HL-60/S4 treated with phorbol 12-myristate 13-acetate at 8.2 ng/mL for 4 days and 3 days (cell line): ENCODE data around the gene UHRF2.
"Not testable (repeated sequence)": the region's sequence is repeated elsewhere in the genome, so short reads cannot be mapped to it uniquely, and the experiment has no call there.

Experiments
- in situ Hi-C: fragments of 300-500 bp; cut with MboI; formaldehyde crosslinking; loops from 2 replicates; pipeline ENCODE4 v1.15.0; 2022; ENCODE audit warnings: low sequenced_read_pairs

The UHRF2 gene, protein sequence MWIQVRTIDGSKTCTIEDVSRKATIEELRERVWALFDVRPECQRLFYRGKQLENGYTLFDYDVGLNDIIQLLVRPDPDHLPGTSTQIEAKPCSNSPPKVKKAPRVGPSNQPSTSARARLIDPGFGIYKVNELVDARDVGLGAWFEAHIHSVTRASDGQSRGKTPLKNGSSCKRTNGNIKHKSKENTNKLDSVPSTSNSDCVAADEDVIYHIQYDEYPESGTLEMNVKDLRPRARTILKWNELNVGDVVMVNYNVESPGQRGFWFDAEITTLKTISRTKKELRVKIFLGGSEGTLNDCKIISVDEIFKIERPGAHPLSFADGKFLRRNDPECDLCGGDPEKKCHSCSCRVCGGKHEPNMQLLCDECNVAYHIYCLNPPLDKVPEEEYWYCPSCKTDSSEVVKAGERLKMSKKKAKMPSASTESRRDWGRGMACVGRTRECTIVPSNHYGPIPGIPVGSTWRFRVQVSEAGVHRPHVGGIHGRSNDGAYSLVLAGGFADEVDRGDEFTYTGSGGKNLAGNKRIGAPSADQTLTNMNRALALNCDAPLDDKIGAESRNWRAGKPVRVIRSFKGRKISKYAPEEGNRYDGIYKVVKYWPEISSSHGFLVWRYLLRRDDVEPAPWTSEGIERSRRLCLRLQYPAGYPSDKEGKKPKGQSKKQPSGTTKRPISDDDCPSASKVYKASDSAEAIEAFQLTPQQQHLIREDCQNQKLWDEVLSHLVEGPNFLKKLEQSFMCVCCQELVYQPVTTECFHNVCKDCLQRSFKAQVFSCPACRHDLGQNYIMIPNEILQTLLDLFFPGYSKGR

DNA sequence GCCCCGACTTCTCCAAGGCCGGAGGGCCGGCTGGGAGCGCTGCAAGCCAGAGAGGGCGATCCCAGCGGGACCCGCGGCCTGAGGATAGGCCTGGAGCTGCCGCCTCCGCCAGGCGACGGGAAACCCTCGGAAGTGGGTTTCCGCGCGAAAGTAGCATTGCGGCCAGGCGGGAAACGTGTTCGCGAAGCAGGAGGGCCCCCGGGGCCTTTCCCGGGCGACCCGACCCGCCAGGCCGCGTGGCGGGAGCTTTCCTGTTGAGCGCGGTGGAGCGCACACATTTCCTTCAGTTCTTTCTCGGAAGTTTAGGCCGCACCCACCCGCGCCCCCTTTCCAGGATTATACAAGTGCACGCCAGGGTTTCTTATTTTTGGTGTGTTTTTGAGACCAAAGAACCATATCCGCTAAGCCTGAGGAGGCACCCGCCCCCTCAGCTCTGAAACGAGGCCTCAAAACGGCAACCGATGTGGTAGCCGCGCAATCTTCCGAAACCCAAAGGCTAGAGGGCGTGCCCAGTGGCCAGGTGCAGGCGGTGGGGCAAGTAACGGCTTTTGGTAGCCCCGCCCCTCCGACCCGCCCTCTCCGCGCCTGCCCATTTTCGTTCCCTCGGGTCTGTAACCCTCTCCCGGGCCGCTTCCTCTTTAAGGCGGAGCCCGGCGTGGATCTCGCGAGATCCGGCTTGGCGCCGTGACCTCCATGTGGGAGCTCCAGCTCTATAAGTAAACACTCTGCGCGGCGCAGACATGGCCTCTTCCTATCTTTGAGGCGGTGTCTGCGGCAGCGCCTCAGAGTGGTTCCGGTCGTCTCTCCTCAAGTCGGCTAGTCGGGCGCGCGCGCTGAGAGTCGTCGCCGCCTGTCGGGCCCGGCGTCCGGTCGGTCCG lies at the start of gene UHRF2:
TSS of gene UHRF2 (plus strand) at position 713 of the 878 bp plus-strand sequence. CDS start 292 bp downstream, outside the sequence.
- in situ Hi-C loops, result no loop called here

DNA sequence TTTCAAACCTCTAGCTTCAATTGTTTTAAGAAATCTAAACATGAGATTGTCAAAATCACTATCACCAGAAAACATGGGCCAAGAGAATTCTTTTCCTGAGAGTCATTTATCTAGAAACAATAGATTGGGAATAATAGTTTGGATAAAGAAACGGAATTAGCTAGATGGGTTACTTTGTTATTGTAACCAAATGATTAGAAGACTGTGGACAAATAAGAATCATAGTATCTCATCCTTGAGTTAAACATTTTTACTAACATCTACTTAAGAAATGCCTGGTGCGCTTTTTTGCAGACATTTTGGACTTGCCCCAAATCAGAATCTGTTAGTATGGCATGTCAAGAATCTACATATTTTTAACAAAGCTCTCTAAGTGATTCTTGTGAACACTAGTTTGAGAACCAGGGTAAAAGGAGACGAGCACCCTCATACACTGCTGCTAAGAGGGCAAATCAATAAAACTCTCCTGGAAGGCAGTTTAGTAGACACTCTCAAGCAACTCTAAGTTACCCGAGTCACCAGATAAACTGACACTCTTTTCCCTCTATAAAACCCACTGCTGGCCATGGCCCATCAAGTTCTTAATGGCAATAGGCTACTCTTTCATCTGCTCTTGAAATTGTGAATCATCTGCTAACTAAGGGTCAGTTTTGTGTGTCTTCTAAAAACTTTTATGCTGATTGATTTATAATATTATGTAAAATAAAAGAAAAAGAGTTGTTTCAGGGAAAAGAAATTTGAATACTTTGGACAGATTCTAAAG lies 45.7 kb upstream of the UHRF2 start:
- in situ Hi-C loops, result no loop called here

DNA sequence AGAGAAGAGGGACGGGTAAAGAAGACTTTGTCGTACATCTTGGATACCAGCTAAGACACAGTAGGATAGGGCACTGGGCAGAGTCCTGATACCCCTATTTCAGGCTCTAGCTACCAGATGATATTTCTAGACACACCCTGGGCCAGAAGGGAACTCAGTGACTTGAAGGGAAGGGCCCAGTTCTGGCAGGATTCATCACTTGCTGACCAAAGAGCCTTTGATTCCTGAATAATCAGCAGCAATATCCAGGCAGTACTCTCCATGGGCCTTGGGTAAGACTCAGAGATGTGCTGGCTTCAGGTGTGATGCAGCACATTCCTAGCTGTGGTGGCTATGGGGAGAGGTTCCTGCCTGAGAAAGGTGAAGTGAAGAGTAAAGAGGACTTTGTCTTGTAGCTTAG lies 44.2 kb upstream of the UHRF2 start:
- in situ Hi-C loops, result no loop called here

DNA sequence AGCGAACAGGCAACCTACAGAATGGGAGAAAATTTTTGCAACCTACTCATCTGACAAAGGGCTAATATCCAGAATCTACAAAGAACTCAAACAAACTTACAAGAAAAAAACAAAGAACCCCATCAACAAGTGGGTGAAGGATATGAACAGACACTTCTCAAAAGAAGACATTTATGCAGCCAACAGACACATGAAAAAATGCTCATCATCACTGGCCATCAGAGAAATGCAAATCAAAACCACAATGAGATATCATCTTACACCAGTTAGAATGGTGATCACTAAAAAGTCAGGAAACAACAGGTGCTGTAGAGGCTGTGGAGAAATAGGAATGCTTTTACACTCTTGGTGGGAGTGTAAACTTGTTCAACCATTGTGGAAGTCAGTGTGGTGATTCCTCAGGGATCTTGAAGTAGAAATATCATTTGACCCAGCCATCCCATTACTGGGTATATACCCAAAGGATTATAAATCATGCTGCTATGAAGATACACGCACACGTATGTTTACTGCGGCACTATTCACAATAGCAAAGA lies 31.5 kb upstream of the UHRF2 start:
- in situ Hi-C loops, result not testable (repeated sequence)

DNA sequence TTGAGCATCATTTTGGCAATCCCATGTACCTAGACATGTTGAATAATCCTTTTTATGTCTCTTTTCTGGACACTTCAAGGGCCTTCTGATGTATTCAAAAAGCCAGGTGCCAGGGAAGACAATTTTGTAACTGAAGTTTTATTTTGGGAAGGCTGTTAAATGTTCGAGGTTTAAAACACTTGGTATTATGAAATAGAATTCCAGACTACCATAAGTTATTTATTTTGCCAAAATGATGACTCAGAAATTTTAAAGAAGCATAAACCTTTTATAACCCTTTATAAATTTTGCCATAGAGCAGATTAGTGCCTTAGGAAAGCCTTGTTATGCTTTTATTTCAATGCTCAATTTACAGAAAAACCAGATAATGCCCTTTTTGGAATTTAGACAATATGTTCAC lies 30.3 kb upstream of the UHRF2 start:
- in situ Hi-C loops, result no loop called here

DNA sequence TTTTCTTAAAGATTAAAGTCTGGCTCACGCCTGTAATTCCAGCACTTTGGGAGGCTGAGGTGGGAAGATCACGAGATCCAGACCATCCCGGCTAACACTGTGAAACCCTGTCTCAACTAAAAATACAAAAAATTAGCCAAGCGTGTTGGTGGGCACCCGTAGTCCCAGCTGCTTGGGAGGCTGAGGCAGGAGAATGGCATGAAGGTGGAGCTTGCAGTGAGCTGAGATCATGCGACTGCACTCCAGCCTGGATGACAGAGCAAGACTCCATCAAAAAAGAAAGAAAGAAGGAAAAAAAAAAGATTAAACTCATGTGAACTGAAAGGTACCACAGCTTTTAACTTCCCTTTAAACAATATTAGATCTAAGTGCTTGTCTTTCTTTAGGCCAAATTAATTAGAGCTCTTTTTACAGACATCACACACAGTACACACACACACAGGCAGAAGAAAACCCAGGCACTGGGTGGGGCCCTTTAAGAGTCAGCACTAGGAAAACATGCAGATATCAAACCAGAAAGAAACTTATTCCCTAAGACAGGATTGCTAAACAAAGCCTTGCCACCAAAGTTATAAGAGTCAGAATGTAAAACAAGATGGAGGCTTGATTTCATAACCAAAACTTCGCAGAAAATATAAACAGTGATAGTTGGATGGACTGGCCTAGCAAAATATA lies 29.3 kb upstream of the UHRF2 start:
- in situ Hi-C loops, result no loop called here

DNA sequence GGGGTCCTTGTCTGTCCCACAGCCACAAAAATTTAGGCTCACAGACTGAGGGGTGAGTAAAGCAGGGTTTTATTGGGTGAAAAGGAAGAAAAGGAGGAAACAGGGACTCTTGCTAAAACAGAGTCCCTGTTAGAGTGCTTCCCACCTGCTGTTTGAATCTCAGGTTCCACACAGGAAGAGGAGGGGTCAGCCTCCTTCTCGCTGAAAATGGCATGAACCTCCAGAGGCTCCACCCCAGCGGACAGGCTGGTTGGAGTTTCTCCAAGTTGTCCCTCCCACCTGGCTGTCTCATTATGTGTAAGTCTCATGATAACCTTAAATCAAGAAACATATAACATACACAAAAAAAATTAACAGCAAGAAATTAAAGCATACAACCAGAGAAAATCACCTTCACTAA lies 28.3 kb upstream of the UHRF2 start:
- in situ Hi-C loops, result no loop called here

DNA sequence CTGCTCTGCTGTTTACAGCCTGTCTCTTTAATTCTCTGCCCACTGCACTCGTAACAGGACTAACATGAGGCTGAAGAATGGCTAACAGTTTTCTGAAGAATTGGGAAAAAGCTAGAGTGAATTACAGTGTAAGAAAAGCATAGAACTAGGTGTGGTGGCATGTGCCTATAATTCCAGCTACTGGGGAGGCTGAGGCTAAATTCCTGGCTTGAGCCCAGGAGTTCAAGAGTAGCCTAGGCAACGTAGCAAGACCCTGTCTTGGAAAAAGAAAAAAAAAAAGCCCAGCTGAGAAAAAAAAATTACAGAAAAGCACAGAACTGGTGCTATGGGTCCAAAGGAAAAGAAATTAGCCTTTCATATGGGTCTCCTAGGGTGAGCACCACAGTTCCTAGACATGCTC lies 13.9 kb upstream of the UHRF2 start:
- in situ Hi-C loops, result no loop called here

DNA sequence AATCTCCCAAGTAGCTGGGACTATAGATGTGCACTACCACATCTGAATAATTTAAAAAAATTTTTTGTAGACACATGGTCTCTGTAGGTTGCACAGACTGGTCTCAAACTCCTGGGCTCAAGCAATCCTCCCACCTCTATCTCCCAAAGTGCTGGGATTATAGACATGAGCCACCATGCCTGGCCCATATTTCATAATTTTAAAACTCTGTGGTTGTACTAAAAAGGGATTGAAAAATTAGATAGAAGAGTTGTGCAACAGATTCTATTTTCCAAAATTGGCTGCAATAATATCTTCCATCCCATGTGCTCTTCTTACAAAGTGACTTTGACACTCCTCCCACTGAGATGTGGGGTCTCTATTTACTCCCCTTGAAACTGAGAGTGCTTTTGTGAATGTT lies 7.6 kb upstream of the UHRF2 start:
- in situ Hi-C loops, result no loop called here

DNA sequence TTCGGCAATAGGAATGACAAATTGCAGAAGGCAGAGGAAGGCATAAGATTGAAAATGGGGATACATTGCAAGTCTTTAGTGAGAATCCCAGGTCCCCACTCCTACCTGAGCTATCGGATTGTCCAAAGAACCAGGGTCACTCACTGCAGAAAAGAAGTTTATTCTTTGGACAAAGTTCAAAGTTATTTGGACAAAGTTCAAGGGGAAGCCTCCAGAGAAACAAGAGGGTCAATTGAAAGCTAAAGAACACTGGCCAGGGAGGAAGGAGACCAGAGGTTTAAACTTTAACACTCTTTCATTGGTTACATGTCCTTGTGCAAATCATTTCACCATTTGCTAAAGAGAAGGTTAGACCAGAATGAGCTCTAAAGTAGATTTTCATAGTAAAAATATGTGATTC lies 5.2 kb upstream of the UHRF2 start:
- in situ Hi-C loops, result no loop called here

DNA sequence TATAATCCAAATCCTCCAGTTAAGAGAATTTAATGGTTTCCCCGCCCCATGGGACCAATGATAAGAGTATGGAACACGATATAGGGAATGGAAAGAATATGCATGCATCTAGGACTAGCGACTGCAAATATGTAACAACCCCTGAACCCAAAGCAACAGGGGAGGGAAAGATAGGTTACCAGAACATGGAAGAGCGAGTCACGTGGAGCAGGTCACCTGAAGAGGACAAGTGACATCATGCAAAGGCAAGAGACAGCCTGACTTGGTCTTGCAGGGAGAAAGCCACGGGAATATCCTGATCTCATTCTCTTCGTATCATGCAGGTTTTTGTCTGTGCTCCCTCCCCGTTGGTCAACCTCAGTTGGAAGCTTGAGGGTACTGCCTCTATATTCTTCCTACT lies 4.7 kb upstream of the UHRF2 start:
- in situ Hi-C loops, result no loop called here

DNA sequence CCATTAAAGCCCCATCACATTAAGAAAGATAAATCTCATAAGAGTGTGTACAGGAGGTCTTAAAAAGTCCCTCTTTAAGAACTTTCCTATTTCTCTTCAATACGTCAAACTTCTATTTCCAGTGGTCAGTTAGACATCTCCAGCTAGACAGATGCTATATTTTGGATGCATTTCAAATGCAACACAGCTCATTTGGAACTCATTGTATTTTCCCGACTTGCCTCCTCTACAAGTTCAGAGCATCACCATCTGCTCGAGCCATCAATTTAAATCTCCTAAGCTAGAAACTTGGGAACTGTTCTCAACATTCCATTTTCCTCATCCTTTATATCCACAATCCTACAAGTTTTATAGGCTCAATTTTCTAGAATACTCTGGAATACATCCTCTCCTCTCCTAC lies 3.2 kb upstream of the UHRF2 start:
- in situ Hi-C loops, result no loop called here

DNA sequence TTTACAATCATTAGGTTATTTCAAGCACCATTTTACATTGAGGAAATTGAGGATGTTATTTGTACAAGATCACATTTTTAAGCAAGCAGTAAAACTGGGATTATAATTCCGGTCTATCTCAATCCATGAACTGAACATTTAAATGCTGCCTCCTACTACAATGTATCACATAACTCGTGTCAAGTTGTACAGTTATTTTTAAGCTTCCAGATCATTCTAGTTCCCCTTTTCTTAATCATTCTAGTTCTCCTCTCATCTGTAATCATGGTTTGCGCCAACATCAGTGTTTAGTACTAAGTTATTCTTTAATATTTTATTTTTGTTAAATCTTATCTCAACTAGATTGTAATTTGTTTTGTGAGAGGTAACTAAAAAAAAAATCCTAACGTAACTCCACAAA lies 2.4 kb upstream of the UHRF2 start:
- in situ Hi-C loops, result no loop called here

DNA sequence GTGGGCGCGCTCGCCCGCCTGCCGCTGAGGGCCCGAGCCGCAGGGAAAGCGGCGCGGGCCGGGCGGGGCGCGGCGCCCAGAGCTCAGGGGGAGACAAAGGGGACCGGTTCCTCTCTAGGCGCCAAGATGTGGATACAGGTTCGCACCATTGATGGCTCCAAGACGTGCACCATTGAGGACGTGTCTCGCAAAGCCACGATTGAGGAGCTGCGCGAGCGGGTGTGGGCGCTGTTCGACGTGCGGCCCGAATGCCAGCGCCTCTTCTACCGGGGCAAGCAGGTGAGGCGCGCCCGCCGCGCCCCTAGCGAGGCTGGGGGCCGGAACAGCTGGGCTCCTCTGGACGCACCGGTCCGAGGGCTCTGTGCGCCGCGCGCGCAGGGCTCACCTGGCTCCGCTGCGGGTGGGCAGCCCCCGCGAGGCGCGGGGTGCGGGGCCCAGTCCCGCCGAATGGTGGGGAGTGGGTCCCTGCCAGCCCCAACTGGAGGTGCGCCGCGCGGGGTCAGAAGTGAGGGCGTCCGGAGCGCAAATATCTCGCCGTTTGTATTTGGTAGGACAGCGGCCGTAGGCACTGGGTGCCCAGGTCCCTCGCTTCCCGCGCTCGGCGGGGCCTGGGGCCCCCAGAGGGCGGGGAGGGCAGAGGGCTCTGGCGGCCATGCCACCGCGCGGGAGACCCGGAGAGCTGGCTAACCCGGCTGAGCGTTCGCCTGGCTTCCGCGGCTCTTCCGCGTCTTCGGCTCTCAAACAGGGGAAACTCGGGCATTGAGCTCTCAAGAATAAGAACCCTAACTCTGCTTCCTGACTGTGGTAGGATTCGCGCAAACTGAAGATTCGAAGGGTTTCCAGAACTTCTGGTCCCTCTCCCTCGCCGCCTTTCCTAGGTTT lies 607 bp downstream of the UHRF2 start:
- in situ Hi-C loops, result no loop called here

DNA sequence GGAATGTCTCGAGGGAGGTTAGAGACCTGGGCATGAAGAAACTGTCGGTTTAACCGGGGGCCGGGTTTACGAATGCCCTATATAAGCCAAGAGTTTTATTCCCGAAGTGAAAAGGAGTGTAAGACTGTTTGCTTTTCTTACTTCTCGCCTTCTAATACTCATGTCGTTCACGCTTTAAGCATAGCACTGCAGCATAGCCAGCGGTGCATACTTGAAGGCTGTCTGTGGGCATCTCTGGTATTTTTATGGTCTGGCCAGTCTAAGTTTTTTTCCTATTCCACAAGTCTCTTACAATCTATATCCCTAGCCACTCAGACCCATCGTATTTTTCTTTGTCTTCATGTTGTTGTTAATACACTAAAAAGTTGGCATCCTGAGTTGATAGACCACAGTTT lies 1.2 kb downstream of the UHRF2 start:
- in situ Hi-C loops, result no loop called here

DNA sequence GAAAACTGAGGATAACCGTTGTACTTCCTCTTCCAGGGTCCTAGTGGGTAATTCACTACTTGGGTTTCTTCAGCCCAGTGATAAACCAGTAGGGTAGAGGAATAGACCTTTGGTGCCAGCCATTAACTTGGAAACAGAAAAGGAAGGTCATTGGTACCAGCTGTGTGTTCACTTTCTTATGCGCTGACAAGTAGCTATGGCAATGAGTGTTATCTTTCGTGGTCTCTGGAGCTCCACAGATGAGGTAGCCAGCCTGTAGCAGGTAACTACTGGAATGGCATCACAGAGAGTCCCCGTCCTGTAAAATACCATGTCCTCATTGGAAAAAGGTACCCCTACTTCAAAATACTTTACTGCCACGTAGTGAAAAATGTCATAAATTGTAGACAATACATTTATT lies 2.3 kb downstream of the UHRF2 start:
- in situ Hi-C loops, result no loop called here

DNA sequence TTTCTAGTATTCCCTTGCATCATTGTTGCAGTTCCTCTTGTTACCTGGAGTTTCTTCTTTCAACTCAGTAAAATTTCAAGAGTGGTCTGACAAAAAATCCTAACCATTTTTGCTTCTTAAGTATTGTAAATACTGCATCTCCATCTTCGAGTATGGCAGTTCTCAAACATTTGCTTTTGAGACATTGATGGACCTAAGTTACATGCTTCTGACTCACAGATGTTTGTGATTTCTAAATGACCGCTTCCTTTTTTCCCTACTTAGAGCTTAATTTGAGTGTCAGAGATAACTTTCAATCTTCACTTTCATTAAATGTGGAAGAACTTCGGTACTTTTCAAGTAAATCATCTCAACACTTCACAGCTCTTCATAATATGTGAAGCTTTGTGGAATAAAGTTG lies 4.2 kb downstream of the UHRF2 start:
- in situ Hi-C loops, result no loop called here

DNA sequence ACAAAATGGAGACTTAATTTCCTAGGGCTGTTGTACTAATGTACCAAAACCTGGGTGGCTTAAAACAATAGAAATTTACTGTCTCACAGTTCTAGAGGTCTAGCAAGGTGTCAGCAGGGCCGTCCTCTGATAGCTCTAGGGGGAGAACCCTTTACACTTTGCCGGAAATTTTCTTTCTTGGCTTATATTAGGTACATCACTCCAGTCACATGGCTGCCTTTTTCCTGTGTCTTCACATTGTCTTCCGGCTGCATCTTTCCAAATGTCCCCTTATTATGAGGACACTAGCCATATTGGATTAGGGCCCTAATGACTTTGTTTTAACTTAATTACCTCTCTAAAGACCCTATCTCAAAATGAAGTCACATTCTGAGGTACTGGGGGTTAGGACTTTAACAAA lies 5.8 kb downstream of the UHRF2 start:
- in situ Hi-C loops, result no loop called here

DNA sequence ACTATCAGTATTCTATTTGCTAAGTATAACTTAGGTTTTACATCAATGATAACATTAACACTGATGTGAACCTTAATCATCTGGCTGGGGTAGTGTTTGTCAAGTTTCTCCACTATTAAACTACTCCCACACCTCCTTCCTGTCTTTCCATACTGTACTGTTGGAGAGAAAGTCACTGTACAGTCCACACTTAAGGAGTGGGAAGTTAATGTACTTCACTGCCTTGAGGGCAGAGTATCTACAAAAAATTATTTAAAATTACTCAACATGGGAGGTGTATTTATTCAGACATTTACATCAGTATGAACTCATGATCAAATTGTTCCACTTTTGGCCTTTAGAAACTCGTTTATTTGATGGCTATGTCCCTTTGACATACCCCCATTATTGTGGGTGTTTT lies 11.9 kb downstream of the UHRF2 start:
- in situ Hi-C loops, result no loop called here
